LHCN-M2 (cell line): ENCODE data around the gene RANBP3L. TPM values are rescaled to one million over a fixed set of nuclear protein-coding genes. Genes with fewer than 3 reads are reported as not detected.
A peak's percentile ranks its signal among the peaks of the same experiment; 100 is the strongest.
"Not testable (repeated sequence)": the region's sequence is repeated elsewhere in the genome, so short reads cannot be mapped to it uniquely, and the experiment has no call there.

Experiments used
- DNase-seq: peaks from one replicate; pipeline ENCODE4 v3.0.0-alpha.2; 2012; ENCODE audit warnings: low read depth
- polyA plus RNA-seq: library from polyadenylated mRNA; unstranded; fragments of >200 nt; gene quantifications from one replicate; pipeline ENCODE4 v1.2.1, GENCODE V29; 2012; ENCODE audit warnings: missing spikeins
- total RNA-seq: library from RNA; depleted of rRNA; stranded (reverse); fragments of >200 nt; gene quantifications from 2 replicates; pipeline ENCODE4 v1.2.3, GENCODE V29; 2014; rRNA removed

RANBP3L gene
- 0.83 and 2.1 TPM in 2 replicates for total RNA-seq
- 0.11 TPM for polyA plus RNA-seq

GRCh38 chr5:36301858-36302603, at the start of gene RANBP3L:
Gene RANBP3L, minus strand, starts transcription at chr5:36301902. Its CDS starts 486 bp downstream, at chr5:36301416.
- DNase-seq = peak; percentile 77

- peak; percentile 63 for DNase-seq
Observed at GRCh38 chr5:36346896-36347690, 45.4 kb upstream of the RANBP3L start.

GRCh38 chr5:36344899-36345298, 43.2 kb upstream of the RANBP3L start:
- DNase-seq = no peak

- DNase-seq = not testable (repeated sequence)
Observed at GRCh38 chr5:36341720-36342119, 40.0 kb upstream of the RANBP3L start.

DNA sequence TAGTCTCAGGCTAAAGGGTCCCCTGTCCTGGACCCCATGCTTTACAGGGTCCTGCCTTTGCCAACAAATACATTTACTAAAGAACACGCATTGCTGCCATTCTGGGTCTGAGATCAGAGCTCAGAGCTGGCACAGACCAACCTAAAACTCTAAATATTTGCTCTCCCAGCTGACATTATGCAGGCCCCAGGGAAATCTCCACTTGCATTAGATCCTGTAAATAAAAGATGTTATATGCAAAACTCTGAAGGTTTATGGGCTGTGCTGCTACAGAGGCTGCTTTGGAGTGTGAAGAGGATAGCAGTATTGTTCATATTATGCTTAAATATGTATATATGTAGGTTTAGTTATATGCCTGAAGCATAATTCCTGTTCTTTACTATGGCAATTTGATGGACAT, 35.9 kb upstream of the RANBP3L start:
- no peak for DNase-seq

- DNase-seq = no peak
Observed at GRCh38 chr5:36334315-36334714, 32.6 kb upstream of the RANBP3L start.

GRCh38 chr5:36332720-36333119, 31.0 kb upstream of the RANBP3L start:
- not testable (repeated sequence) for DNase-seq

- DNase-seq = no peak
Observed at GRCh38 chr5:36325196-36325595, 23.5 kb upstream of the RANBP3L start.

GRCh38 chr5:36323926-36324781, 22.5 kb upstream of the RANBP3L start:
- no peak for DNase-seq

DNA sequence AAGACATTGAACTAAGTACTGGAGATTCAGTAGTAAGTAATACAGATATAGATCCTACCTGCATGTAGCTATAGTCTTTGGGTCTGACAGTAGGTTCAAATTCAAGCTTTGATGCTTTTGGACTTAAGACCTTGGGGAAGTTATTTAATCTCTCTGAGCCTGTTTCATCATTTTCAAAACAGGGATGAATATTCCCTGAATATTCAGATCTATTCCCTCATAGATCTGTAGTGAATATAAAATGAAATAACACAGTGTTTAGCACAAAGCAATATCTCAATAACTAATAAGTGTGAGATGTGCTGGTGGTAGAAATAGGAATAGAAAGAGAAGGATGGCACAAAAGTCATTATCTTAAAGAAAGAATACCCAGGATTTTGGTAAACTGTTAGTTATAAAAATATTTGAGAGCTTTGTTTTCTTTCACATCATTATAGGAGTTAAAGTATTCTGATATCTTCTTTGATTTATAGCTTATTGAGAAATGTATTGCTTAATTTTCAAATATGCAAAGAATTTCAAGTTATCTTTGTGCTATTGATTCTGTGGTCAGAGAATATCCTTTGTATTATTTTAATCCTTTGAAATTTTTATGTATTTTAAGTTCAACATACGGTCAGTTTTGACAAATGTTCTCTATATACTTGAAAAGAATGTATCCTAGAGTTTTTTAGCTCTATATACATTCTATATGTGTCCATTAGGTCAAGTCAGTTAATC, 11.4 kb upstream of the RANBP3L start:
- DNase-seq = no peak

DNA sequence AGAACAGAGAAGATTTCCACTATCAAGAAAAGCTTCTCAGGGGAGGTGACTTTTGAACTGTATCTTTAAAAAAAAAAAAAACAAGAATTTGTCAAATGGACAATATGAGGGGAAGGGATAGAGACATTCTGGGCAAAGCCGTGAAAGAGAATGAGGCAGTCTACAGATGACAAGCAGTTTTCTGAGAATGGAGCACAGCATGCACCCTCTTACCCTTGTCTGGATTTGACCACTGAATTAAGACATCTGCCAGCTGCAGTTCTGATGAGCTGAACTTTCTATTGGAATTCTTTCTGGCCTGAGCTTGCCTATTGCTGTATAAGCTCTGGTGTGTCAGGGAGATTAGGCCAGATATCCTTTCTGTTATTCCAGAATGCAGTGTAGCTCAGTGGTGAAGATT, 10.3 kb upstream of the RANBP3L start:
- no peak for DNase-seq

DNA sequence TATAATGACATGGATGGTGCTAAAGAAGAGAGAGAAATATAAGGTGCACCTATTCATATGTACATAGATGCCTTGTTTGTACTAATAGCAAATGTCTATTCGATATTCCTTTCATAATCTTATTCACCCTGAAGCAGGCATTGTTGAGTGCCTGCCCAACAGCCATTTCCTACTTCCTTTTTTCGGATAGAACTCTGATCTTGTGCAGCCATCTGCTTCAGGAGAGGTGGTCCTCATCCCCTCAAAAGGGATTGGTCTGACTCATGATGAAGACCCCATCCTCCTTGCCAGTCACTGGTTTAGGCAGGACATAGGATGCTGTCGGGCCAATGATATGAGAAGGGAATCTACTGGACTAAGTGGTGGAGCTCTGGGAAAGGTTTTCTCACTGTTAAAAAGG, 8.4 kb upstream of the RANBP3L start:
- DNase-seq = no peak

DNA sequence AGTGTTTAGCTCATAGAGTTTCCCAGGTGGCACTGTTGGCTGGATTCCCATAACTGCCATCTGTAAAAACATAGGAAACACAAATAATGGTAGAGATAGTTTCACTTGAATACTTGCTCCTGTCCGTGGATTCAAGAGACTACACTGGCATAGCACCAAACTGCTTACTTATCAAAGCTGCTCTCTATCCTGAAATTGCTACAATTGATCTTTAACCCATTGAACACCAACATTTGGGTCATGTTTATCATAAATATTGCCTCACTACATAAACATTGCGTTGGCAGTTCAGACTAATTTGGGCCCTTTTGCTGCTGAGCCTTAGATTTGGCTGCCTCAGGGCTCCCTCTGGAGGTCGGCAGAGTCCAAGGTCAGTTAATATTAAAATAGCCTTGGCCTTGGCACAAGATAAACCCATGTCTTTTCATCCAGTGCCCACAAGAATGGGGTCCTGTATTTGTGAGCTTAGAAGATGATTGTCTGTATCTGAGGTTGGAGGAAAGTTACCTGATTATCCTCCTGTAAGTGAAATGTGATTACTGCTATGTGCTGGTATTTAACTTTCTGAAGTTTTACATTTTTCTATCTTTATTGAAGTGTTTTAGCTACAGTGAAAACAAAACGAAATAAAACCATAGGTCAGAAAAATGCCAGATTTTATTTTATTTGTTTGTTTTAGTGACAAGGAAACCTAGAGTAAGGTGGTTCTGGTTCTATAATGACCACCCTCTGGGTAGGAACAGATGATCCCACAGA, 4.0 kb upstream of the RANBP3L start:
- DNase-seq = peak; percentile 59

DNA sequence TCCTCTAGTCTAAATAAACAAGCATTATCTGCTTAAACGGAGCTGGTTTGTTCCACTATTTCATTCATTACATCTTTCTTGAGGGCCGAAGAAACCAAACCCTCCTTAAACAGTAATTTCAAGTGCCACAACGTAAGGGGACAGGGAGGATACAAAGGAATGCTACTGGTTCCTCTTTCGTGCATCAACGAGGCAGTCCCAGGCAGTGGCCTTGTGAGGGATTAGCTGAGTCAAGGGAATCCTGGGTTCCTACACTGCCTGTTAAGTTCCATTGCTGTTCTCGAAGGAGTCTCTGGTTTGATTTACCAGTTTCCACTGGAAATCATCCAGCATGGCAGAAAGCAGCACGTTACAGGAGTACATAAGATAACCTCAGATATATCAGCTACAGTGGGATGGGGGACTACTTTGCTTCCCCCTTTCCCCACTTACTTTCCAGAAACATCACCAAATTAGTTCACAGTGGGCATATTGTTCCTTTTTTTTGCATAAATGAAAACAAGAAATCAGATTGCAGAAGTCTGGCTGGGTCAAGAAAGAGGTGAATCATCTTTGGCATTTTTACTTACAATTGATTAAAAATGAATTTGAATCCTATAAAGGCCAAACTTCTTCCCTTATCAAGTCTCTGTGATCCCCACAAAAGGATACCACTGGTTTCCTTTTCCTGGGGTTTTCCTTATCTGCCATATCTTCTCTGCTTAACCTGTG, 2.5 kb upstream of the RANBP3L start:
- DNase-seq = no peak

DNA sequence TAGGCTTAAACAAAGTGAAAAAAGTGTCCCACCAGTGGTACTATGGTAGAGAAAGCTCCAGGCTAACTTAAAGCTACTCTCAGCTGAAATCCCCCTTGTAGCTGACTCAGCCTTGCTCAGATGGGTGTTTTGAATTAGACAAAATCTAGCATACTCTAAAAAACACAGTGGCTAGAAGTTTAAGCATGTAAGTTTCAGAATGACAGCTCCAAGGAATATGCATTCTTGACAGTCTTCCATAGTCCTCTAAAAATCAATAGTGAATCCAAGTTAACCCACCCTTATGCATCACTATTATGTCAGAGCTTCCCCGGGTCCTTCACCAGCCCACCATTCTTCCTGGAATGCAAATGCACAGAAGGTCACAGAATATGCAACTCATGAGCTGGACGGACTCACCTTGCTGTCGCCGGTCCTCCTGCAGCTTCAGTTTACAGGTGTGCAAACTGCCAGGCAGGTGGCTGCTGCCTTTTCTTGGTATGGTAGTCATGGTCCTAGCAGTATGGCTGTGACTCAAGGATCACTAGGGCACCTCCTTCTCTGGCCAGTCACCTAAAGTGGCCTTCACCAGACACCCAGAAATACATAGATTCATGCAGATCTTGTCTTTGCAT, 668 bp downstream of the RANBP3L start:
- DNase-seq = no peak

DNA sequence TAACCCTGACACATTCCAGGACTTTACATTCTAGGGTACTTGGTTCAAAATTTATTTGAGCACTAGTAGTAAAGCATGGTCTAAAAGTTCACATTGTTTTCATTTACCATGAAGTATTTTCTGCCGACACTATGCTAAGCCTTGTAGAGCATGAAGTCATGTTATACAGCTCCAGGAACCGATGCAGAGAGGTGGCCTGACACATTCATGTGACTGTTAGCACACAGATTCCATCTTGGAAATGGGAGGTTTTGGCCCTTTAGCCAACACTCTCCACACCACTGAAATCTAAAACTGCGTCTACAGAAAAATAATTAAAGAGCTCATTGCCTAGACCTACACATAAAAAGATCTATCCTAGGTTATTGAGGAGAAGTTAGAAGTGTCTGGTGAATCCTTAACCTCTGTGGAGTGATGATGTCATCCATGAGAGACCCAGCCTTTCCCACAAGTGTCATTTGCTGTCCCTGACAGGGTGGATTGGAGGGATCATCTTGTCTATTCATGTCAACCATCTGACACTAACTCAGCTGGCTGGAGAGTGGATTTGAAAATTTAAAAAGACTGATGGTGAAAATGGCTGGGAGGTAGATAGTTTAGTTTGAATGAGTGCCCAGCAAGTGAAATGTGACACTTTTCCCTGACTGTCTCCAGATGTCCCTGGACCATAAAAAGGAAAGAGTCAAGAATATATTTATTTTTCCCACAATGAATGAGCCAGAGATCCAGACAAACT, 1.3 kb downstream of the RANBP3L start:
- no peak for DNase-seq

DNA sequence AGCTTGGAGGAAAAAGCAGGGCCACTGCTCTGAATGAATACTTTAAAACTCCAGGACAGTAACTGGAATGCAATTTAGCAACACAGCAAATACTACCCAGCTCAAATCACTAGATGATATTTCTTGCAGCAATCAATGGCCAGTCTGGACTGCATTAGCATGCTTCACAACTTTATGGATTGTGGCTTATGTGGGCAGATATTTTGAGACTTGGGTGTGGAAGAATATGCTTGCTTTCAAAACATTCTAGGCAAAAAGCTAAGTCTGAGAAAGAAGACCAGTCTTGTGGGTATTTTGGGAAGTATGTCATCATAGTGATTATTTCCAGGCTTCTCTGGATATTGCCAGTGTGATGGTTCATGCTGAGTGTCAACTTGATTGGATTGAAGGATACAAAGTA, 3.1 kb downstream of the RANBP3L start:
- no peak for DNase-seq

DNA sequence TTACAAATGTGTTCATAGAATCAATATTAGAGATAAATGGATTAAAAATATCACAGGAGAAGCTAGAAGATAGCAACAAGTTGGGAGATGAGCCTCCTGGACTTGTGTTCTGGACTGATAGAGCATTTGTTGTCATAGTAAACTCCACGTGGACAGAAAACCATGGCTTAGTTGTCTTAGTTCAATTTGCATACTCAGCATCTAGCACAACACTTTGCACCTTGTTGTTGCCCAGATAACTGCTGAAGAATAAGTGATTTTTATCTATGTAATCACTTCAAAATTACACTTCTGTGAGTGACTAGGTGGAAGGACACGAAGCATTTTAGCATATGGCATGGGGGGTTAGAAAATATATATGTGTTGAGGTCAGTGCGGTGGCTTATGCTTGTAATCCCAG, 4.0 kb downstream of the RANBP3L start:
- no peak for DNase-seq
